ENCODE data around the gene JAKMIP1. TPM values are rescaled to one million over a fixed set of nuclear protein-coding genes. Genes with fewer than 3 reads are reported as not detected.

The JAKMIP1 gene
- total and polyA plus RNA-seq, 2 donors (not counting 1 experiment from before 2014, with no cell fraction given) = 0.49 to 1.0 TPM

GRCh38 chr4:6065934-6066590 is 134.3 kb downstream of the JAKMIP1 start:
- 96% methylated on average over 9 of the region's 10 CpGs for WGBS (ENCODE audit: insufficient coverage)
- Mint-ChIP-seq H3K4me1 (no peaks in the 10 kb centered on the region), H3K9me3 (ENCODE audit: insufficient read depth) (no peaks in the 10 kb centered on the region), H3K27me3 (peaks cover 6% of the 10 kb centered on the region), H3K27ac (no peak overlapping the region), H3K4me3 (no peak overlapping the region)
- CTCF ChIA-PET = interaction anchor here (0.7 kb wide), 1 partner anchor 1775 kb away, joined by 6 read pairs; no protein-coding TSS in a partner anchor
- no peak overlapping the region for H3K4me2 ChIP-seq (replicated peaks; ENCODE audit: low read depth, low read length, poor library complexity, severe bottlenecking)
- H3K4me3 ChIP-seq (ENCODE audit: control extremely low read depth in 1 of 5, extremely low read depth in 1 of 5, insufficient read depth in 1 of 5, low read depth in 2 of 5, low read length in 4 of 5) = no peak overlapping the region
- POLR2A ChIA-PET = no interaction called here
- intact Hi-C loops (cut with micrococcal nuclease) = no loop called here
- no peaks in the 10 kb centered on the region for H3K4me1 ChIP-seq (ENCODE audit: control insufficient read depth in 2 of 2, insufficient read depth in 2 of 2, low read length in 2 of 2)
- no peak overlapping the region for H2AFZ ChIP-seq (ENCODE audit: insufficient read depth, low read depth, low read length, poor library complexity, severe bottlenecking)
- no peaks in the 10 kb centered on the region for H3K27me3 ChIP-seq (replicated peaks in 1 of 4; ENCODE audit: control extremely low read depth in 1 of 4, control insufficient read depth in 3 of 4, insufficient read depth in 4 of 4, low read length in 3 of 4)
- H3K27ac ChIP-seq (ENCODE audit: low read length in 2 of 2) = no peak overlapping the region
- DNase-seq = no peak
- no peak for TF ChIP-seq CTCF (IDR thresholded peaks at IDR 0.05)
- TF ChIP-seq EZH2 (IDR thresholded peaks at IDR 0.05; ENCODE audit: borderline replicate concordance, insufficient read depth, low read depth, low read length, poor library complexity, severe bottlenecking) = no peak
- H3K9ac ChIP-seq (ENCODE audit: low read length) = no peak overlapping the region
- H3K9me3 ChIP-seq (ENCODE audit: control extremely low read depth in 1 of 3, control insufficient read depth in 2 of 3, insufficient read depth in 1 of 3, low read length in 2 of 3) = peaks cover 0 to 18% (median 0%) of the 10 kb centered on the region in 3 donors
- H3K36me3 ChIP-seq (replicated peaks in 1 of 2; ENCODE audit: control extremely low read depth in 1 of 2, control insufficient read depth in 1 of 2, extremely low read depth in 1 of 2, insufficient read depth in 2 of 2, low read length in 1 of 2) = no peaks in the 10 kb centered on the region
- H4K20me1 ChIP-seq (ENCODE audit: control insufficient read depth, insufficient read depth, low read length, poor library complexity, severe bottlenecking) = no peaks in the 10 kb centered on the region
- H3K79me2 ChIP-seq (ENCODE audit: control insufficient read depth, insufficient read depth, low read length) = no peaks in the 10 kb centered on the region
- no peak for ATAC-seq (ENCODE audit: low read depth)

GRCh38 chr4:6065166-6065565 is 135.2 kb downstream of the JAKMIP1 start:
- Mint-ChIP-seq H3K27me3 (peaks cover 6% of the 10 kb centered on the region), H3K27ac (no peak overlapping the region), H3K4me3 (no peak overlapping the region), H3K4me1 (no peaks in the 10 kb centered on the region), H3K9me3 (ENCODE audit: insufficient read depth) (no peaks in the 10 kb centered on the region)
- H3K79me2 ChIP-seq (ENCODE audit: control insufficient read depth, insufficient read depth, low read length) = no peaks in the 10 kb centered on the region
- no peak overlapping the region for H2AFZ ChIP-seq (ENCODE audit: insufficient read depth, low read depth, low read length, poor library complexity, severe bottlenecking)
- ChIA-PET CTCF (interaction anchor here (0.7 kb wide), 1 partner anchor 1776 kb away, joined by 6 read pairs; no protein-coding TSS in a partner anchor), POLR2A (no interaction called here)
- DNase-seq (no peak), ATAC-seq (ENCODE audit: low read depth) (no peak)
- H3K36me3 ChIP-seq (replicated peaks in 1 of 2; ENCODE audit: control extremely low read depth in 1 of 2, control insufficient read depth in 1 of 2, extremely low read depth in 1 of 2, insufficient read depth in 2 of 2, low read length in 1 of 2) = no peaks in the 10 kb centered on the region
- H3K4me3 ChIP-seq (ENCODE audit: control extremely low read depth in 1 of 5, extremely low read depth in 1 of 5, insufficient read depth in 1 of 5, low read depth in 2 of 5, low read length in 4 of 5) = no peak overlapping the region
- H3K27ac ChIP-seq (ENCODE audit: low read length in 2 of 2) = no peak overlapping the region
- peaks cover 0 to 27% (median 3%) of the 10 kb centered on the region in 3 donors for H3K9me3 ChIP-seq (ENCODE audit: control extremely low read depth in 1 of 3, control insufficient read depth in 2 of 3, insufficient read depth in 1 of 3, low read length in 2 of 3)
- H3K9ac ChIP-seq (ENCODE audit: low read length) = no peak overlapping the region
- intact Hi-C loops (cut with micrococcal nuclease) = no loop called here
- no peak overlapping the region for H3K4me2 ChIP-seq (replicated peaks; ENCODE audit: low read depth, low read length, poor library complexity, severe bottlenecking)
- H3K4me1 ChIP-seq (ENCODE audit: control insufficient read depth in 2 of 2, insufficient read depth in 2 of 2, low read length in 2 of 2) = no peaks in the 10 kb centered on the region
- 97% methylated on average over 5 of the region's 5 CpGs for WGBS (ENCODE audit: insufficient coverage)
- H3K27me3 ChIP-seq (replicated peaks in 1 of 4; ENCODE audit: control extremely low read depth in 1 of 4, control insufficient read depth in 3 of 4, insufficient read depth in 4 of 4, low read length in 3 of 4) = no peaks in the 10 kb centered on the region
- H4K20me1 ChIP-seq (ENCODE audit: control insufficient read depth, insufficient read depth, low read length, poor library complexity, severe bottlenecking) = no peaks in the 10 kb centered on the region
- no peak for TF ChIP-seq CTCF (IDR thresholded peaks at IDR 0.05)
